NCI-H2196 (cell line): ENCODE data around the gene GNAI2.
A peak's percentile ranks its signal among the peaks of the same experiment; 100 is the strongest.
"Not testable (repeated sequence)": the region's sequence is repeated elsewhere in the genome, so short reads cannot be mapped to it uniquely, and the experiment has no call there.

Experiments used
- DNase-seq: peaks from one replicate; lab custom pipeline; 2025; ENCODE audit not compliant: unreplicated experiment; lab: John Stamatoyannopoulos, UW

GNAI2 gene

GRCh38 chr3:50224639-50225038, 11.4 kb upstream of the GNAI2 start:
- DNase-seq = no peak

- no peak for DNase-seq
Observed at GRCh38 chr3:50226888-50227389, 9.1 kb upstream of the GNAI2 start.

- peak; percentile 83 for DNase-seq
Observed at GRCh38 chr3:50227390-50228183, 8.4 kb upstream of the GNAI2 start.

- not testable (repeated sequence) for DNase-seq
Observed at GRCh38 chr3:50228184-50228763, 7.7 kb upstream of the GNAI2 start.

- DNase-seq = no peak
Observed at GRCh38 chr3:50229490-50229889, 6.5 kb upstream of the GNAI2 start.

GRCh38 chr3:50230104-50230793, 5.8 kb upstream of the GNAI2 start:
- DNase-seq = no peak

GRCh38 chr3:50230794-50231125, 5.2 kb upstream of the GNAI2 start:
- no peak for DNase-seq

GRCh38 chr3:50231581-50231980, 4.4 kb upstream of the GNAI2 start:
- DNase-seq = no peak

- DNase-seq = no peak
Observed at GRCh38 chr3:50232303-50232702, 3.7 kb upstream of the GNAI2 start.

GRCh38 chr3:50233176-50233575, 2.8 kb upstream of the GNAI2 start:
- no peak for DNase-seq

GRCh38 chr3:50236484-50237132, 604 bp downstream of the GNAI2 start:
- DNase-seq = no peak

GRCh38 chr3:50237133-50237651, 1.2 kb downstream of the GNAI2 start:
- DNase-seq = no peak

- peak; percentile 50 for DNase-seq
Observed at GRCh38 chr3:50237754-50238548, 1.9 kb downstream of the GNAI2 start.

GRCh38 chr3:50238549-50239026, 2.6 kb downstream of the GNAI2 start:
- no peak for DNase-seq

GRCh38 chr3:50239649-50240048, 3.6 kb downstream of the GNAI2 start:
- DNase-seq = no peak

GRCh38 chr3:50241163-50241562, 5.2 kb downstream of the GNAI2 start:
- DNase-seq = no peak

- DNase-seq = no peak
Observed at GRCh38 chr3:50241713-50242380, 5.8 kb downstream of the GNAI2 start.

- no peak for DNase-seq
Observed at GRCh38 chr3:50242381-50242770, 6.4 kb downstream of the GNAI2 start.

GRCh38 chr3:50242851-50243542, 7.0 kb downstream of the GNAI2 start:
- no peak for DNase-seq
